ENCODE results near the gene LRBA.

- no peak for TF ChIP-seq CTCF (IDR thresholded peaks at IDR 0.05)
- TF ChIP-seq POLR2A (IDR thresholded peaks at IDR 0.05) = no peak
- no peak for TF ChIP-seq EP300 (IDR thresholded peaks at IDR 0.05)
These were observed 625.1 kb downstream of the LRBA start for GRCh38 chr4:150389896-150390530.

All from ovary (tissue), 3 donors.